ENCODE results near the gene KCTD2.

DNA sequence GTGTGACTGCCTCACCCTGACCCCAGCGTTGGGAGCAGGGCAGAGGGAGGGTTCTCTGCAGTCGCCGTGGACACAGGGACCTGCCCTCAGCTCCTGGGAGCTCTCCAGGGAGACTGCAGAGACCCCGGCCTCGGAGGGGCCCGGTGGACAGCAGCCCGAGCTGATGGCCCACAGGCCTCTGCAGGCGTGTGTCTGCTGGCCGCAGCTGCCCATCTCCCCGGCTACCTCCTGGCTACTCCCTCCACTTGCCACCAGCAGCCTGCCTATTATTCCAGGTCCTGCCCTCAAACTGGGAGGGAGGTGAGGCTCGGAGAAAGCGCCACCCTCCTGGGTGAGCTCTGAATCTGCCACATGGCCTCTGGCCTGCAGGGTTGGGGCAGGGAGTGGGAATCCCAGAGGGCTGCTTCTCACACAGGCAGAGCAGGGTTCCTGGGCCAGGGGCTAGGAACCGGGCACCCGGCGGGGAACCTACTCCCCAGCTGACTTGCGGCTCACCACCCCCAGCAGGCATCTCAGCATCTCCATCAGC is 47.9 kb downstream of the KCTD2 start:
- TF ChIP-seq, protein P1, sequence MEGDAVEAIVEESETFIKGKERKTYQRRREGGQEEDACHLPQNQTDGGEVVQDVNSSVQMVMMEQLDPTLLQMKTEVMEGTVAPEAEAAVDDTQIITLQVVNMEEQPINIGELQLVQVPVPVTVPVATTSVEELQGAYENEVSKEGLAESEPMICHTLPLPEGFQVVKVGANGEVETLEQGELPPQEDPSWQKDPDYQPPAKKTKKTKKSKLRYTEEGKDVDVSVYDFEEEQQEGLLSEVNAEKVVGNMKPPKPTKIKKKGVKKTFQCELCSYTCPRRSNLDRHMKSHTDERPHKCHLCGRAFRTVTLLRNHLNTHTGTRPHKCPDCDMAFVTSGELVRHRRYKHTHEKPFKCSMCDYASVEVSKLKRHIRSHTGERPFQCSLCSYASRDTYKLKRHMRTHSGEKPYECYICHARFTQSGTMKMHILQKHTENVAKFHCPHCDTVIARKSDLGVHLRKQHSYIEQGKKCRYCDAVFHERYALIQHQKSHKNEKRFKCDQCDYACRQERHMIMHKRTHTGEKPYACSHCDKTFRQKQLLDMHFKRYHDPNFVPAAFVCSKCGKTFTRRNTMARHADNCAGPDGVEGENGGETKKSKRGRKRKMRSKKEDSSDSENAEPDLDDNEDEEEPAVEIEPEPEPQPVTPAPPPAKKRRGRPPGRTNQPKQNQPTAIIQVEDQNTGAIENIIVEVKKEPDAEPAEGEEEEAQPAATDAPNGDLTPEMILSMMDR (IDR thresholded peaks at IDR 0.05), result no peak
- TF ChIP-seq POLR2A (IDR thresholded peaks at IDR 0.05), result no peak

Measured in lower leg skin (tissue), 3 donors.